Liver (tissue), 3 donors: ENCODE data around the gene PTPRB.

ENCODE experiments used
- CTCF ChIP-seq: fragments of 150-350 bp; IDR thresholded peaks from 2 replicates; pipeline ENCODE4 v1.5.1; 2017; ENCODE audit warnings: improper control_type of control experiment, low read depth, low read length; ENCODE audit not compliant: missing input control
- MAX ChIP-seq: IDR thresholded peaks from 2 replicates; pipeline ENCODE4 v1.6.1; 2016; ENCODE audit warnings: antibody characterized with exemption
- RAD21 ChIP-seq, 2 donors: IDR thresholded peaks; 2 replicates each; pipeline ENCODE4 v1.6.1; 2016; ENCODE audit warnings: antibody characterized with exemption in 2 of 2, mild to moderate bottlenecking in 2 of 2
- donor health status: healthy.
- donor health status: healthy.

DNA sequence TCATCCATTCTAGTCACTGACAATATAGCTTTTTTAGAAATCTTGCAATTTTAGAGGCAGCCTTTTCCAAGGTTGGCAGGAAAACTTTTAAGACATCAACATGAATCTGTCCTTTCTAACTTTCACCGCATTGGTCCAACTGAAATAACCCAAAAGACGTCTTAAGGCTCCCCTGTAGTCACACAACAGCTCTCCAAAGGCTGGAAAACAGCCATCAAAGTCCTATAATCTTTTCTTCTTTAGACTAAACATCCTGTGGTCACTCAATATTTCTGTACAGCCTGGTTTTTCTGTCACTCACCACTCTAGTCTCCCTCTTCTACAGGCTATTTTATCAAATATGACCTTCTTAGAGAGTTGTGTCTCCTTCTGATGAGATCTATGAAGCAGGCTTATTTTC lies 4.5 kb upstream of the PTPRB start:
- no peak for TF ChIP-seq CTCF
- no peak for TF ChIP-seq MAX
- TF ChIP-seq RAD21 (IDR thresholded peaks at IDR 0.05), result no peak
